Tibial nerve (tissue), 3 donors: ENCODE measurements around the gene SCRG1.

ENCODE experiments used
- POLR2A ChIP-seq, 2 donors: fragments of 450-650 bp; IDR thresholded peaks; one replicate each; pipeline ENCODE4 v1.6.1; 2017; ENCODE audit warnings: antibody characterized with exemption in 2 of 2, mild to moderate bottlenecking in 2 of 2, moderate library complexity in 2 of 2
- TF ChIP-seq, protein P1 (sequence below), 5 experiments: fragments of 200-600 bp in 3 of 5; fragments of 450-650 bp in 2 of 5; sonication (generic) in 3 of 5; IDR thresholded peaks; one replicate each; pipeline ENCODE4 v1.5.1; 2016 to 2019; ENCODE audit warnings: antibody characterized with exemption in 5 of 5, mild to moderate bottlenecking in 3 of 5, moderate library complexity in 2 of 5

DNA sequence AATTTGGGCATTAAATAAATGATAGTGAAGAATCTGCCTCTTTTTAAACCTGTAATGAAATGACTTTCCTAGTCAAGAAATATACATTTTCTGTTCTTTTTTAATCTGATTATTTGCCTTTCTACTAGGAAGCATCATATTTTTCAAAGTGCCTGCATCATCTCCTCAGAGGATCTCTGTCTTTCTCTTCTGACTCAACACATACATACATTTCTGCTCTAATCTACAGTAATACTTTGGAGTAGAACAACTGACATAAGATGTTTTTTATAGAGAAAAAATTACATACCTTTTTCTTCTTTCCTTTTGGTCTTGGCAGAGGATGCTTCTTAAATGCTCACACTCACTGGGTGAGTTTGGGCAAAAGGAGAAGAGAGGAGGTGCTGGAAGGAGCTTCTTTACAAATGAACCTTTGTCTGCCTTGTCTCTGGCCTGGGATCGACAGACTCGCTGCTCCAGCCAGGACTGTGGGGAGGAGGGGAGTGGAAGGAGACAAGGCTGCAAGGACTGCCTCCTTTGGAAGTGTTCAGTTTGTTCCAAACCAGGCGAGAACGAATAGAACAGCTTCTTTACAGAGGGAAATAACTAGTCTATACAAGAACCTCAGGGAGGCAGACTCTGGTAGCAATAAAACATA is at the start of gene SCRG1:
- TF ChIP-seq, protein P1, sequence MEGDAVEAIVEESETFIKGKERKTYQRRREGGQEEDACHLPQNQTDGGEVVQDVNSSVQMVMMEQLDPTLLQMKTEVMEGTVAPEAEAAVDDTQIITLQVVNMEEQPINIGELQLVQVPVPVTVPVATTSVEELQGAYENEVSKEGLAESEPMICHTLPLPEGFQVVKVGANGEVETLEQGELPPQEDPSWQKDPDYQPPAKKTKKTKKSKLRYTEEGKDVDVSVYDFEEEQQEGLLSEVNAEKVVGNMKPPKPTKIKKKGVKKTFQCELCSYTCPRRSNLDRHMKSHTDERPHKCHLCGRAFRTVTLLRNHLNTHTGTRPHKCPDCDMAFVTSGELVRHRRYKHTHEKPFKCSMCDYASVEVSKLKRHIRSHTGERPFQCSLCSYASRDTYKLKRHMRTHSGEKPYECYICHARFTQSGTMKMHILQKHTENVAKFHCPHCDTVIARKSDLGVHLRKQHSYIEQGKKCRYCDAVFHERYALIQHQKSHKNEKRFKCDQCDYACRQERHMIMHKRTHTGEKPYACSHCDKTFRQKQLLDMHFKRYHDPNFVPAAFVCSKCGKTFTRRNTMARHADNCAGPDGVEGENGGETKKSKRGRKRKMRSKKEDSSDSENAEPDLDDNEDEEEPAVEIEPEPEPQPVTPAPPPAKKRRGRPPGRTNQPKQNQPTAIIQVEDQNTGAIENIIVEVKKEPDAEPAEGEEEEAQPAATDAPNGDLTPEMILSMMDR (IDR thresholded peaks at IDR 0.05) = no peak
- no peak for TF ChIP-seq POLR2A (IDR thresholded peaks at IDR 0.05)
